Stimulated activated memory B cell treated with anti-CD40 and anti-IgM and Interleukin-4, amounts not matched to agents 10 μg/mL and 1 μg/mL and 100 μg/mL, for 72 hours (primary cell): ENCODE data around the gene RIPPLY3.
"Not testable (repeated sequence)": the region's sequence is repeated elsewhere in the genome, so short reads cannot be mapped to it uniquely, and the experiment has no call there.

Experiments
- ATAC-seq: fragments of 150-1000 bp; cut with Tn5 transposase; 2 replicates; pipeline ENCODE4 v1.10.0; 2021
- H3K27ac Mint-ChIP-seq: one replicate; pipeline ENCODE4 v1.8.0; 2022; ENCODE audit warnings: mild to moderate bottlenecking, mixed read lengths
- H3K27me3 Mint-ChIP-seq: one replicate; pipeline ENCODE4 v1.8.0; 2022; ENCODE audit warnings: mixed read lengths
- H3K36me3 Mint-ChIP-seq: one replicate; pipeline ENCODE4 v1.8.0; 2022; ENCODE audit warnings: mixed read lengths
- H3K4me1 Mint-ChIP-seq: one replicate; pipeline ENCODE4 v1.8.0; 2022; ENCODE audit warnings: mixed read lengths
- H3K4me3 Mint-ChIP-seq: one replicate; pipeline ENCODE4 v1.8.0; 2022; ENCODE audit warnings: mild to moderate bottlenecking, moderate library complexity, mixed read lengths
- H3K9me3 Mint-ChIP-seq: one replicate; pipeline ENCODE4 v1.8.0; 2022; ENCODE audit warnings: mixed read lengths

Gene RIPPLY3

DNA sequence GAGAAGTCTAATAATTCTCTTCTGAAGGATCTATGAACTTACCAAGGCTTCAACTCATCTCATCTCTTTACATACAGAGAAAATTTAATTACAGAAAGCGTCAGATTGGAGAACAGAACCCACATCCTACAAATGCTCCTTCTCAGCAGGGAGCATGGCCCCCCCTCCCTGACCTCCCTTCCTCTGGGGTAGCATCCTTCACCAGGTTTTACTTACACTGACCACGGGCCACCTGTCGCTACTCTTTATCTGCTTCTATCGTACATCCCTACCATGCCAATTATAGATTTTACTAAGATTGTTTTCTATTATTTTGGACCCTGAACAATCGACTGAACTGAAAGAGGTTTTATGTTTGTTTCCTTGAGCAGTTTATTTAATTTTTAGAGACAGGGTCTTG lies 25.8 kb downstream of the RIPPLY3 start:
- H3K4me1 Mint-ChIP-seq, result no peaks in the 10 kb centered on the region
- ATAC-seq, result no peak
- no peak overlapping the region for H3K4me3 Mint-ChIP-seq
- H3K9me3 Mint-ChIP-seq, result no peaks in the 10 kb centered on the region
- H3K27me3 Mint-ChIP-seq, result peaks cover 22% of the 10 kb centered on the region
- H3K27ac Mint-ChIP-seq, result no peak overlapping the region
- no peaks in the 10 kb centered on the region for H3K36me3 Mint-ChIP-seq

GRCh38 chr21:37032877-37033471 lies 26.5 kb downstream of the RIPPLY3 start:
- H3K4me1 Mint-ChIP-seq, result no peaks in the 10 kb centered on the region
- no peak for ATAC-seq
- no peaks in the 10 kb centered on the region for H3K36me3 Mint-ChIP-seq

DNA sequence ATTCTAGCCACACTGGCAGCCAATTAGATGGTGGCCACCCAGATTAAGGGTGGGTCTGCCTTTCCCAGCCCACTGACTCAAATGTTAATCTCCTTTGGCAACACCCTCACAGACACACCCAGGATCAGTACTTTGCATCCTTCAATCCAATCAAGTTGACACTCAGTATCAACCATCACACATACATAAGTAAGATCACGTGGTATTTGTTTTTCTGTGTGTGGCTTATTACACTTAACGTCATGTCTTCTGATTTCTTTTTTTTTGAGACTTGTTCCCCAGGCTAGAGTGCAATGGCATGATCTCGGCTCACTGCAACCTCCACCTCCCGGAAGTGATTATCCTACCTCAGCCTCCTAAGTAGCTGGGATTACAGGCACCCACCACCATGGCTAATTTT lies 27.9 kb downstream of the RIPPLY3 start:
- ATAC-seq, H3K4me1 Mint-ChIP-seq, H3K9me3 Mint-ChIP-seq, H3K4me3 Mint-ChIP-seq, H3K27ac Mint-ChIP-seq, H3K36me3 Mint-ChIP-seq: not testable (repeated sequence)
- peaks cover 24% of the 10 kb centered on the region for H3K27me3 Mint-ChIP-seq

More at GRCh38 chr21:37032877-37033471, 26.5 kb downstream of the RIPPLY3 start:
- Mint-ChIP-seq H3K9me3 (no peaks in the 10 kb centered on the region), H3K27me3 (peaks cover 22% of the 10 kb centered on the region), H3K4me3 (no peak overlapping the region), H3K27ac (no peak overlapping the region)

DNA sequence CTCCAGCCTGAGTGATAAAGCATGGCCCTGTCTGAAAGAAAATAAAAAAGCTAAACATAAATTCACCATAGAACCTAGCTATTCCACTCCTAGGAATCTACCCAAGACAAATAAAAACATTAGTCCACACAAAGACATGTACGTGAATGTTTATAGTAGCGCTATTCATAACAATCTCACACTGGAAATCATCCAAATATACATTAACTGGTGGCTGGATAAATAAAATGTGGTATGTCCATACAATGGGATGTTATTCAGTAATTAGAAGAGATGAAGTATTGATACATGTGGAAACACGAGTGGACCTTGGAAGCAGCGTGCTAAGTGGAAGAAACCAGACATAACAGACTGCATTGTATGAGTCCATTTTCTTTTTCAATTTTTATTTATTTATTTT lies 29.7 kb downstream of the RIPPLY3 start:
- no peak overlapping the region for H3K27ac Mint-ChIP-seq
- ATAC-seq, result no peak
- no peaks in the 10 kb centered on the region for H3K4me1 Mint-ChIP-seq
- no peaks in the 10 kb centered on the region for H3K36me3 Mint-ChIP-seq
- peaks cover 28% of the 10 kb centered on the region for H3K27me3 Mint-ChIP-seq
- H3K9me3 Mint-ChIP-seq, result no peaks in the 10 kb centered on the region
- H3K4me3 Mint-ChIP-seq, result no peak overlapping the region

DNA sequence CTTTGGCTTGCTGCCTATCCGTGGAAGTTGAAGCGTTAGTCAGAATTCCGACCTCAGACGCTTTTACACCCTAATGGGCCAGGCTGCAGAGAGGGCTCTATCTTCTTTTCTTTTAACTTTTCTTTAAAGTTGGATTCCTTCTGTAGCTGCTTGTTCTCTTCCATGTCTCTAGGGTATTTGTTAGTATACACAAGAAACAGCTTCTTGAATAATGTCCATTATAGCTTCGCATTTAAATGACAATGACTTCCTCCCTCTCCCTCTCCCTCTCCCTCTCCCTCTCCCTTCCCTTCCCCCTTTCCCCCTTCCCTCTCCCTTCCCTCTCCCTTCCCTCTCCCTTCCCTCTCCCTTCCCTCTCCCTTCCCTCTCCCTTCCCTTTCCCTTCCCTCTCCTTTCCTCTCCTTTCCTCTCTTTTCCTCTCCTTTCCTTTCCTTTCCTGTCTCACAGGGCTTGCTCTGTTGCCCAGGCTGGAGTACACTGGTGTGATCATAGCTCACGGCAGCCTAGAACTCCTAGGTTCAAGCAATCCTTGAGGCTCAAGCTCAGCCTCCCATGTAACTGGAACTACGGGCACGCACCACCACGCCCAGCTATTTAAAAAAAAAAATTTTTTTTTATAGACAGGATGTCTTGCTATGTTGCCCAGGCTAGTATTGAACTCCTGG lies 33.0 kb downstream of the RIPPLY3 start:
- Mint-ChIP-seq H3K27ac (no peak overlapping the region), H3K4me3 (no peak overlapping the region), H3K9me3 (no peaks in the 10 kb centered on the region), H3K27me3 (peaks cover 30% of the 10 kb centered on the region), H3K4me1 (peaks cover under 1% of the 10 kb centered on the region), H3K36me3 (no peaks in the 10 kb centered on the region)
- ATAC-seq, result no peak

DNA sequence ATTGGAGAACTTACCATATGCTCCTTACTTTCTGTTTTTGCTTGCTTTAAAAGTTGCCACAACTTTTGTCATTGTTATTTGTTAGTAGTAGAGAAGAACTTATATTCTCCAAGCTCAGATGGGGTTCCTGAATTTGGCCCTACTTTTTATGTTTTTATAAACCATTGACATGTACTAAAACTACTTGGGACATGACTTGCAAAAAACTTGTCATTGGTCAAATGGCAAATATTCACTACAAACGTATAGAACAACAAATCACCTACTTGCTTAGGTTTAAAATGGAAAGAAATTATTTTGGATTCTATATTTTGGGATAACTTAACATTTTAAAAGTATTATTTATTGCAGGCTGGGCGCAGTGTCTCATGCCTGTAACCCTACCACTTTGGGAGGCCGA lies 33.7 kb downstream of the RIPPLY3 start:
- no peak overlapping the region for H3K4me3 Mint-ChIP-seq
- no peak overlapping the region for H3K27ac Mint-ChIP-seq
- H3K4me1 Mint-ChIP-seq, result peaks cover 7% of the 10 kb centered on the region
- ATAC-seq, result no peak
- H3K27me3 Mint-ChIP-seq, result peaks cover 31% of the 10 kb centered on the region
- no peaks in the 10 kb centered on the region for H3K9me3 Mint-ChIP-seq
- H3K36me3 Mint-ChIP-seq, result no peaks in the 10 kb centered on the region

DNA sequence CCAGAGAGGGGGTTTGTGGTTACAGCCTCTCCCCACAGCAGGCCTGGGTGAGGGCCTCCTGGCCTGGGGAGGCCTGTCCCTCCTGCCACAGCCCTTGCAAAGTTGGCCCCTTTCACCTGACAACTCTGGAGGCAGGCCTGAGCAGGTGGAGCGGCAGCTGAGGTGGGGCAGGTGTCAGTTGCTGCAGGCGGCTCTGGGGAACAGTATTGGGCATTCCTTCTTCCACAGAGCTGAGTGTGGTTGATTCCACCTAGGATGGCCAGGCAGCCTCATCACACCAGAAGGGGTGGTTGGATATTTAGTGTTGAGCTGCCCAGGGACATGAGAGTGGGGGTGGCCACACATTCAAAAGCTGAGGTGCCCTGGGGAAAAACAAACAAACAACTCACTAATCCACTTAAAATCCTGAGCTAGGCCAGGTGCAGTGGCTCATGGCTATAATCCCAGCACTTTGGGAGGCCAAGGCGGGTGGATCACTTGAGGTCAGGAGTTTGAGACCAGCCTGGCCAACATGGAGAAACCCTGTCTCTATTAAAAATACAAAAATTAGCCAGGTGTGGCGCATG lies 35.3 kb downstream of the RIPPLY3 start:
- Mint-ChIP-seq H3K4me1 (peaks cover 11% of the 10 kb centered on the region), H3K27me3 (peaks cover 45% of the 10 kb centered on the region), H3K9me3 (no peaks in the 10 kb centered on the region), H3K4me3 (no peak overlapping the region), H3K27ac (no peak overlapping the region), H3K36me3 (no peaks in the 10 kb centered on the region)
- no peak for ATAC-seq

DNA sequence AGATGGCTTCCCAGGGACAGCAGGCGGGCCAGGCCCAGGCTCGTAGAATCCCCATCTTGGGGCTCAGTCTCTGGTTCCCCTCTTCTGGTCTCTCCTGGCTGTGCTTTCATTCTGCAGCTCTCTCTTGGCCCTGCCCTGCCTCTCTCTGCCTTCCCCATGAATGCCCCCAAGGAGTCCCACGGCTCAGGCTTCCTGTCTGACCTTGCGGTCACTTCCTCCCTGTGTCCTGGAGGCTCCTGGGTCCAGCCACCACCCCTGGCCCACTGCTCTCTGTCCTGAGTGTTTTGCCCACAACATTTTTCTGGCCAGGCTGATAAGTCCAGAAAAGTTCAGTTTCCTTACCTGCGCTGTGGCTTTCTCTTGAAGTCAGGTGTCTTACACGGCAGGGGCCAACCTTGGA lies 37.3 kb downstream of the RIPPLY3 start:
- no peak overlapping the region for H3K4me3 Mint-ChIP-seq
- no peak overlapping the region for H3K27ac Mint-ChIP-seq
- peaks cover 66% of the 10 kb centered on the region for H3K27me3 Mint-ChIP-seq
- no peak for ATAC-seq
- H3K9me3 Mint-ChIP-seq, result no peaks in the 10 kb centered on the region
- H3K4me1 Mint-ChIP-seq, result peaks cover 11% of the 10 kb centered on the region
- no peaks in the 10 kb centered on the region for H3K36me3 Mint-ChIP-seq

- Mint-ChIP-seq H3K4me3 (no peak overlapping the region), H3K27me3 (peaks cover 70% of the 10 kb centered on the region), H3K4me1 (peaks cover 11% of the 10 kb centered on the region), H3K27ac (no peak overlapping the region), H3K9me3 (no peaks in the 10 kb centered on the region), H3K36me3 (no peaks in the 10 kb centered on the region)
- ATAC-seq, result no peak
These were observed 38.1 kb downstream of the RIPPLY3 start for GRCh38 chr21:37044643-37045042.

- no peak overlapping the region for H3K4me3 Mint-ChIP-seq
- H3K27me3 Mint-ChIP-seq, result peaks cover 70% of the 10 kb centered on the region
- peak; percentile 63 for ATAC-seq
- H3K4me1 Mint-ChIP-seq, result peaks cover 11% of the 10 kb centered on the region
- no peaks in the 10 kb centered on the region for H3K9me3 Mint-ChIP-seq
- no peaks in the 10 kb centered on the region for H3K36me3 Mint-ChIP-seq
- H3K27ac Mint-ChIP-seq, result no peak overlapping the region
These were observed 38.6 kb downstream of the RIPPLY3 start for GRCh38 chr21:37045149-37045548.

GRCh38 chr21:37045556-37045955 lies 39.1 kb downstream of the RIPPLY3 start:
- no peak overlapping the region for H3K4me3 Mint-ChIP-seq
- no peaks in the 10 kb centered on the region for H3K9me3 Mint-ChIP-seq
- ATAC-seq, result no peak
- H3K27ac Mint-ChIP-seq, result no peak overlapping the region
- H3K27me3 Mint-ChIP-seq, result peaks cover 68% of the 10 kb centered on the region
- H3K36me3 Mint-ChIP-seq, result no peaks in the 10 kb centered on the region
- peaks cover 11% of the 10 kb centered on the region for H3K4me1 Mint-ChIP-seq

DNA sequence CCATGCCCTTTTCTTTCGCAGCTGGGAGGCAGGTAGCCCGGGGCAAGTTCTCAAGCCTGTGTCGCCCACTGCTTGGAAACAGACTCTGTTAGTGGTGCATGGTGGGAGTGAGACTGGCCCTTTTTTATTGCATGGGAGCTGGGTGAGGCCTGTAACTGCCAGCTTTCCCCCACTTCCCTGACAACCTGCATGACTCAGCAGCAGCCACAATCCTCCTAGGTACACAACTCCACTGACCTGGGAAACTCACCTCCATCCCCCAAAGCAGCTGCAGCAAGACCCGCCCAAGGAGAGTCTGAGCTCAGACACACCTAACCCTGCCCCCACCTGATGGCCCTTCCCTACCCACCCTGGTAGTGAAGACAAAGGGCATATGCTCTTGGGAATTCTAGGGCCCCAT lies 40.6 kb downstream of the RIPPLY3 start:
- Mint-ChIP-seq H3K4me3 (no peak overlapping the region), H3K4me1 (peaks cover 11% of the 10 kb centered on the region), H3K36me3 (no peaks in the 10 kb centered on the region), H3K27me3 (peaks cover 61% of the 10 kb centered on the region), H3K9me3 (no peaks in the 10 kb centered on the region), H3K27ac (no peak overlapping the region)
- ATAC-seq, result no peak

- ATAC-seq, H3K9me3 Mint-ChIP-seq, H3K27ac Mint-ChIP-seq, H3K4me3 Mint-ChIP-seq, H3K4me1 Mint-ChIP-seq, H3K36me3 Mint-ChIP-seq: not testable (repeated sequence)
- H3K27me3 Mint-ChIP-seq, result peaks cover 48% of the 10 kb centered on the region
These were observed 43.2 kb downstream of the RIPPLY3 start for GRCh38 chr21:37049741-37050140.

- Mint-ChIP-seq H3K4me1 (no peaks in the 10 kb centered on the region), H3K36me3 (no peaks in the 10 kb centered on the region), H3K9me3 (peaks cover 3% of the 10 kb centered on the region), H3K27me3 (no peaks in the 10 kb centered on the region), H3K27ac (no peak overlapping the region), H3K4me3 (no peak overlapping the region)
- ATAC-seq, result no peak
These were observed 48.9 kb downstream of the RIPPLY3 start for GRCh38 chr21:37055271-37055855.

- Mint-ChIP-seq H3K9me3 (peaks cover 3% of the 10 kb centered on the region), H3K27ac (no peak overlapping the region), H3K36me3 (no peaks in the 10 kb centered on the region), H3K4me1 (no peaks in the 10 kb centered on the region), H3K4me3 (no peak overlapping the region), H3K27me3 (no peaks in the 10 kb centered on the region)
- no peak for ATAC-seq
These were observed 51.1 kb downstream of the RIPPLY3 start for GRCh38 chr21:37057614-37058013.

GRCh38 chr21:37058261-37058660 lies 51.8 kb downstream of the RIPPLY3 start:
- no peak for ATAC-seq
- peaks cover 3% of the 10 kb centered on the region for H3K9me3 Mint-ChIP-seq
- H3K4me1 Mint-ChIP-seq, result no peaks in the 10 kb centered on the region
- no peak overlapping the region for H3K4me3 Mint-ChIP-seq
- no peaks in the 10 kb centered on the region for H3K36me3 Mint-ChIP-seq
- no peaks in the 10 kb centered on the region for H3K27me3 Mint-ChIP-seq
- H3K27ac Mint-ChIP-seq, result no peak overlapping the region
